ENCODE measurements around the gene KIRREL1.
A peak's percentile ranks its signal among the peaks of the same experiment; 100 is the strongest.

The KIRREL1 gene

GRCh38 chr1:158095737-158096335 lies 102.4 kb downstream of the KIRREL1 start:
- peak; percentile 76 for TF ChIP-seq CTCF (IDR thresholded peaks at IDR 0.05; ENCODE audit: insufficient read depth, low read depth, low read length, missing control alignments)
- H3K4me3 ChIP-seq (ENCODE audit: low read depth, low read length): no peak overlapping the region
- DNase-seq (ENCODE audit: low read depth): peak; percentile 35

DNA sequence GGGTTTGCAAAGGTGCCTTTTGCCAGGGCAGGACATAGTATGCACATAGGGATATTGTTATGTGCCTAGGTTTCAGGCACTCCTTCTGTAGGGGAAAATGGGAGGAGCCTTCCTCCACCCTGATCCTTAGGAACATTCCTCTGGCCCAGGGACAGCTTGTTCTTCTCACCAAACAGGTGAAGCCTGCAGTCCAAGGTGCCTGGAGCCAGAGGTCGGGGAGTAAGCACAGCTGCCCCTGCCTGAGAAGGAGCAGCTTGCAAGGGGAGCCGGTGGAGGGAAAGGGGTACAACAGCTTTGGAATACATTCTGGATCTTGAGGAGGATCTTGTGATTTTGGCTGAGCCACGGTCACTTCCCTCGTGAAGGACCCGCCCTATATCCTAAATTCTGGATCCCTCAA lies 104.8 kb downstream of the KIRREL1 start:
- no peak for DNase-seq (ENCODE audit: low read depth)
- H3K4me3 ChIP-seq (ENCODE audit: low read depth, low read length): no peak overlapping the region
- no peak for TF ChIP-seq CTCF (IDR thresholded peaks at IDR 0.05; ENCODE audit: insufficient read depth, low read depth, low read length, missing control alignments)

DNA sequence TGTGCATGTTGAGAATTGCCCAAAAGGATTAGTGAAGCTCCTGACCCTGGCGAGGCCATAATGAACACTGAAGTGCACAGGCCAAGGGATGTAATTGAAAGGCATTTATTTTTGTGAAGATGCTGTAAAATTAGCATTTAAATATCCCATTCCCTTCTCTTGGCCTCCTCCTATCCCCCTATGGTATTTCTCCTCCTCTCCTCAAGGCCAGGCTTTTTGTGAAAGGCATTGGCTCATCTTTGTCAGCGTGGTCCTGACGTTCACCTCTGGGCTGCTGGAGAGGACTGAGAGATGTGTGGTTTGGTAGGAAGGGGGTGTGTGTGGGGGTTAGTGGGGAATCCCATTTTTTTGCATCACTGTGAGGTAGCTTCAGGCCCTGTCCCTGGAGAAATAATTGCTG lies 105.7 kb downstream of the KIRREL1 start:
- DNase-seq (ENCODE audit: low read depth): no peak
- H3K4me3 ChIP-seq (ENCODE audit: low read depth, low read length): no peak overlapping the region
- TF ChIP-seq CTCF (IDR thresholded peaks at IDR 0.05; ENCODE audit: insufficient read depth, low read depth, low read length, missing control alignments): no peak

DNA sequence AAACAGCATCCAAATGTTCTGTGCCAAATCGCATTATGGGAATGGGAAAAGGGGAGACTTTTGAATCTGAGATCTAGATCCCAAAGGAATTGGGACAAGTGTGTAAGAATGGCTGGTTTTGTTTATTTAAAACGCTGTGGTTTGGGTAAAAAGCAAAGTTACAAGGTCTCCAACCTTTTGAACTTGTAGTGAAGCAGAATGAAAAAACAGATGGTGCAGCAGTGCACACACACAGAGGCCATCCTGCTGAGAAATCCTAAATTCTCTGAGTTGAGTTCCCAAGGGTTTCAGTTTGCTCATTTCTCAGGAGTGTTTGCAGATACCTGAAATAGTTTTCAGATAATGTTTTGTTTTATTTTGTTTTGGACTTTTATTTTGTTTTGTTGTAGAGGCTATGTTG lies 107.1 kb downstream of the KIRREL1 start:
- no peak overlapping the region for H3K4me3 ChIP-seq (ENCODE audit: low read depth, low read length)
- no peak for TF ChIP-seq CTCF (IDR thresholded peaks at IDR 0.05; ENCODE audit: insufficient read depth, low read depth, low read length, missing control alignments)
- DNase-seq (ENCODE audit: low read depth): no peak

- no peak for DNase-seq (ENCODE audit: low read depth)
- TF ChIP-seq CTCF (IDR thresholded peaks at IDR 0.05; ENCODE audit: insufficient read depth, low read depth, low read length, missing control alignments): no peak
- H3K4me3 ChIP-seq (ENCODE audit: low read depth, low read length): no peak overlapping the region
Measured at GRCh38 chr1:158101455-158101854, 108.0 kb downstream of the KIRREL1 start.

DNA sequence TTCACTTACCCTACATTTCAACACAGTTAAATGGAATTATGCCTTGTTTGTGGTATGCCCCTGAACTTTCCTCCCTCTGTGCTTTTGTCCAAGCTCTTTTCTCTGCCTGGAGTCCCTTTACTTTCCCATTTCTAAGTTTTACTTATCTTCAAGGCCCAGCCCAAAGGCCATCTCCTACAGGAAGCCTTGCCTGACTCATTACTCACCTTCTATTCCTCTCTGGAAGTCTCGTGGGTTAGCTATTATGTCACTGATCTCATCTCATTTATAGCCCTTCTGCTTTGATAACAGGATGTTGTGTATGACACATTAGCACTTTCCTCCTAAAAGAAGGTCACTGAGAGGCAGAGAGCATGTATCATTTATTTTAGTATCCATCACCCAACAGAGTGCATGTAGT lies 108.5 kb downstream of the KIRREL1 start:
- no peak for TF ChIP-seq CTCF (IDR thresholded peaks at IDR 0.05; ENCODE audit: insufficient read depth, low read depth, low read length, missing control alignments)
- no peak for DNase-seq (ENCODE audit: low read depth)
- no peak overlapping the region for H3K4me3 ChIP-seq (ENCODE audit: low read depth, low read length)

Data from GM12865 (cell line).